ENCODE data around the gene GID4. TPM values are rescaled to one million over a fixed set of nuclear protein-coding genes. Genes with fewer than 3 reads are reported as not detected.

GID4 gene
- total and polyA plus RNA-seq, 10 donors: 3.0 to 11.5 (median 8.4) TPM

GRCh38 chr17:18093616-18094408 lies 54.6 kb downstream of the GID4 start:
- TF ChIP-seq POLR2A (IDR thresholded peaks at IDR 0.05) (no peak), CTCF (IDR thresholded peaks at IDR 0.05 in 8 of 11, conservative IDR thresholded peaks at IDR 0.05 in 3 of 11) (peak in 1 of 11 experiments; percentile 10)
- intact Hi-C loops (cut with DNase I; ENCODE audit: low total_unique reads): no loop called here
- peaks cover 3 to 13% (median 8%) of the 10 kb centered on the region in 6 donors for H3K4me1 ChIP-seq
- DNase-seq: no peak
- H3K4me3 ChIP-seq: no peak overlapping the region
- no peak overlapping the region for H3K27ac ChIP-seq
- H3K9me3 ChIP-seq: no peaks in the 10 kb centered on the region
- WGBS, 5 donors: 81 to 85% (median 82%) methylated on average over 15 of the region's 15 CpGs
- peaks cover 0 to 84% (median 61%) of the 10 kb centered on the region in 6 donors for H3K36me3 ChIP-seq
- H3K27me3 ChIP-seq (replicated peaks in 1 of 7): no peaks in the 10 kb centered on the region

GRCh38 chr17:18094409-18094807 lies 55.2 kb downstream of the GID4 start:
- DNase-seq: no peak
- WGBS, 5 donors: 91 to 100% (median 98%) methylated on average over 10 of the region's 10 CpGs
- intact Hi-C loops (cut with DNase I; ENCODE audit: low total_unique reads): no loop called here
- no peaks in the 10 kb centered on the region for H3K27me3 ChIP-seq (replicated peaks in 1 of 7)
- no peak overlapping the region for H3K27ac ChIP-seq
- H3K4me3 ChIP-seq: no peak overlapping the region
- peaks cover 0 to 90% (median 66%) of the 10 kb centered on the region in 6 donors for H3K36me3 ChIP-seq
- peaks cover 0 to 7% (median 2%) of the 10 kb centered on the region in 6 donors for H3K4me1 ChIP-seq
- TF ChIP-seq POLR2A (IDR thresholded peaks at IDR 0.05) (no peak), POLR2AphosphoS5 (IDR thresholded peaks at IDR 0.05) (no peak), CTCF (IDR thresholded peaks at IDR 0.05 in 8 of 11, conservative IDR thresholded peaks at IDR 0.05 in 3 of 11) (no peak)
- H3K9me3 ChIP-seq: no peaks in the 10 kb centered on the region

- WGBS, 5 donors: 87 to 95% (median 92%) methylated on average over 14 of the region's 14 CpGs
- no peak for DNase-seq
- H3K36me3 ChIP-seq: peaks cover 0 to 97% (median 80%) of the 10 kb centered on the region in 6 donors
- intact Hi-C loops (cut with DNase I; ENCODE audit: low total_unique reads): no loop called here
- no peak for TF ChIP-seq POLR2AphosphoS5 (IDR thresholded peaks at IDR 0.05)
- TF ChIP-seq CTCF (IDR thresholded peaks at IDR 0.05 in 8 of 11, conservative IDR thresholded peaks at IDR 0.05 in 3 of 11): no peak
- TF ChIP-seq POLR2A (IDR thresholded peaks at IDR 0.05): no peak
- no peaks in the 10 kb centered on the region for H3K9me3 ChIP-seq
- H3K4me3 ChIP-seq: no peak overlapping the region
- no peaks in the 10 kb centered on the region for H3K27me3 ChIP-seq (replicated peaks in 1 of 7)
- no peak overlapping the region for H3K27ac ChIP-seq
- peaks cover 0 to 19% (median 9%) of the 10 kb centered on the region in 6 donors for H3K4me1 ChIP-seq
These were observed 60.3 kb downstream of the GID4 start for GRCh38 chr17:18099516-18099915.

- WGBS, 5 donors: 89 to 93% (median 91%) methylated on average over 9 to 10 of the region's 10 CpGs
- H3K9me3 ChIP-seq: no peaks in the 10 kb centered on the region
- TF ChIP-seq CTCF (IDR thresholded peaks at IDR 0.05 in 8 of 11, conservative IDR thresholded peaks at IDR 0.05 in 3 of 11) (no peak), POLR2A (IDR thresholded peaks at IDR 0.05) (no peak)
- H3K36me3 ChIP-seq: peaks cover 0 to 97% (median 75%) of the 10 kb centered on the region in 6 donors
- H3K27me3 ChIP-seq (replicated peaks in 1 of 7): no peaks in the 10 kb centered on the region
- intact Hi-C loops (cut with DNase I; ENCODE audit: low total_unique reads): no loop called here
- no peak overlapping the region for H3K4me3 ChIP-seq
- no peak overlapping the region for H3K27ac ChIP-seq
- no peak for DNase-seq
- H3K4me1 ChIP-seq: peaks cover 0 to 19% (median 9%) of the 10 kb centered on the region in 6 donors
These were observed 61.4 kb downstream of the GID4 start for GRCh38 chr17:18100616-18101015.
